Mucosa of descending colon (tissue), 3 donors: Measurements from ENCODE around the gene DIAPH2. TPM values are rescaled to one million over a fixed set of nuclear protein-coding genes. Genes with fewer than 3 reads are reported as not detected.

Experiments used
- ATAC-seq: fragments of 200-7000 bp; cut with Tn5 transposase; one replicate; pipeline ENCODE4 v1.9.1; 2020; ENCODE audit warnings: mild to moderate bottlenecking, moderate library complexity
- DNase-seq, 3 donors: peaks; one replicate each; pipeline ENCODE4 v3.0.0-alpha.2; 2020
- H3K36me3 ChIP-seq: fragments of 200-600 bp; one replicate; pipeline ENCODE4 v1.8.0; 2021; ENCODE audit warnings: low read depth, mild to moderate bottlenecking
- H3K4me1 ChIP-seq: fragments of 200-600 bp; one replicate; pipeline ENCODE4 v1.8.0; 2021; ENCODE audit warnings: low read depth, mild to moderate bottlenecking
- H3K4me3 ChIP-seq: fragments of 200-600 bp; one replicate; pipeline ENCODE4 v1.8.0; 2021; ENCODE audit warnings: mild to moderate bottlenecking
- H3K9me3 ChIP-seq: fragments of 200-600 bp; one replicate; pipeline ENCODE4 v1.8.0; 2021; ENCODE audit warnings: mild to moderate bottlenecking
- intact Hi-C, 2 donors: fragments of 100-400 bp; cut with DNase I in 1 of 2; cut with micrococcal nuclease in 1 of 2; formaldehyde crosslinking; loops; one replicate each; pipeline versions ENCODE4 v1.11.0 to v1.11.1; 2022; cut with DNase I, micrococcal nuclease
- total RNA-seq, 3 donors: library from RNA; stranded (reverse); fragmentation: NEBNext Ultra II Directional in 2 of 3; extraction: Animal tissue kit (Norgen Biotek cat#: 25700) in 2 of 3; gene quantifications; one replicate each; pipeline versions ENCODE4 v1.2.1 to v1.2.4, GENCODE V29; 2021 to 2023
- TF ChIP-seq, protein P1 (sequence below): fragments of 200-600 bp; IDR thresholded peaks from one replicate; pipeline ENCODE4 v1.8.0; 2022; ENCODE audit warnings: antibody characterized with exemption, mild to moderate bottlenecking
- donor health status: DM: no; HTN: no; CAD: no; lungs with moderate emphysema.
- donor health status: DM: no; HTN: no; CAD: no.
- donor health status: DM: no; HTN: yes; CAD: no.

DIAPH2 gene
- total RNA-seq, 3 donors from 2014 or later: 26.7 to 40.2 (median 29.6) TPM

DNA sequence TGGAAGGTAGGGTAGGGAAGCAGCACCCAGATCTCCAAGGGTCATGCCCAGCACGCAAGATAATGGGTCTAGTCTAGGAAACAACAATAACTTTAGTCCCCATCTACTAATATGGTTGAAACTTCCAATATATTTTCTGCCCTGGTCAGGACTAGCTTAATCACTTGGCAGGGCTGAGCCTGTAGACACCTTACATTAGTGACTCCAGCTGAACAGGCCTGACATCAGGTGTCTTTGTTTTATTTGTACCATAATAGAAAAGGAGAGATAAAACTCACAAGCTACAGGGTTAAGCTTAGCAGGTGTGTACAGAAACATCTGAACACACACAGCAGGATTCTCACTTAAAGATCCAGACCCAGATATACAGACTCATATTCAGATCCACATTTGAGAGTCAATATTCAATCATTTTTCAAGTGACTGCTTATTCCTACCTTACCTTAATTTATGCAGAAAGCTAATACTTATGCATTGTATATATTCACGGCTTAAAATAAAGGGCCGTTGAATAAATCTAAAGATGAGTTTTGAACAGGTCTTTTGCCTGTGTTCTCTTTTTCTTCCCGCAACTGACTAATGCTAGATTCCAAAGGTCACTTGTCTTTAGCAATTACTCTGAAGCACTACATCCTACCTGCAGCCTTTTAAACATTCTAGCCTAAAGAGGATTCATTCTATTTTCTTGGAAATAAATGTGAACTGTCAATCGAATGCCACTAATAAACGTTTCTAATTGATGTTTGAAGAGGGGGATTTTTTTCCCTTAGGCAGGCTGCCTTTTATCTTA, 944.4 kb downstream of the DIAPH2 start:
- Histone ChIP-seq H3K36me3 (no peaks in the 10 kb centered on the region), H3K4me3 (no peak overlapping the region), H3K4me1 (no peaks in the 10 kb centered on the region), H3K9me3 (no peaks in the 10 kb centered on the region)
- DNase-seq (no peak), ATAC-seq (peak; percentile 46)
- TF ChIP-seq, protein P1, sequence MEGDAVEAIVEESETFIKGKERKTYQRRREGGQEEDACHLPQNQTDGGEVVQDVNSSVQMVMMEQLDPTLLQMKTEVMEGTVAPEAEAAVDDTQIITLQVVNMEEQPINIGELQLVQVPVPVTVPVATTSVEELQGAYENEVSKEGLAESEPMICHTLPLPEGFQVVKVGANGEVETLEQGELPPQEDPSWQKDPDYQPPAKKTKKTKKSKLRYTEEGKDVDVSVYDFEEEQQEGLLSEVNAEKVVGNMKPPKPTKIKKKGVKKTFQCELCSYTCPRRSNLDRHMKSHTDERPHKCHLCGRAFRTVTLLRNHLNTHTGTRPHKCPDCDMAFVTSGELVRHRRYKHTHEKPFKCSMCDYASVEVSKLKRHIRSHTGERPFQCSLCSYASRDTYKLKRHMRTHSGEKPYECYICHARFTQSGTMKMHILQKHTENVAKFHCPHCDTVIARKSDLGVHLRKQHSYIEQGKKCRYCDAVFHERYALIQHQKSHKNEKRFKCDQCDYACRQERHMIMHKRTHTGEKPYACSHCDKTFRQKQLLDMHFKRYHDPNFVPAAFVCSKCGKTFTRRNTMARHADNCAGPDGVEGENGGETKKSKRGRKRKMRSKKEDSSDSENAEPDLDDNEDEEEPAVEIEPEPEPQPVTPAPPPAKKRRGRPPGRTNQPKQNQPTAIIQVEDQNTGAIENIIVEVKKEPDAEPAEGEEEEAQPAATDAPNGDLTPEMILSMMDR: no peak
- intact Hi-C loops: no loop called here

DNA sequence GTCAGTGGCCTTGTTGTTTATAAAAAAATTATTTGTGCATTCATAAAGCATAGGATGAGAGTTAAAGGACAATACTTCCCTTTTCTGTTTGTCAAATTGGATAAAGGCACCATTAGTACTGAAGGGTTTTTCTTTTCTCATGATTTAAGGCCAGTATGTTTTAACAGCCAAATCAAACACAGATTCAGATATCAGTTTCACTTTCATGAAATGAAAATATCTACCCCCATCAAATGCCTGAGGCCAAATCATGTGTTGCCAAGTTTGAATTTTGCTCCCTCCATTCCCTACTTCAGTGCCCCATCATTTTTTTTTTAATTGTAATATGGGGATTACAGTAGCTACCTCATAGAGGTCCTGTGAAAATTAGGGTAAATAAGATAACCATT, 944.9 kb downstream of the DIAPH2 start:
- Histone ChIP-seq H3K4me3 (no peak overlapping the region), H3K9me3 (no peaks in the 10 kb centered on the region), H3K36me3 (no peaks in the 10 kb centered on the region), H3K4me1 (no peaks in the 10 kb centered on the region)
- intact Hi-C loops: no loop called here
- ATAC-seq: no peak
- TF ChIP-seq, protein P1: no peak
- no peak for DNase-seq

DNA sequence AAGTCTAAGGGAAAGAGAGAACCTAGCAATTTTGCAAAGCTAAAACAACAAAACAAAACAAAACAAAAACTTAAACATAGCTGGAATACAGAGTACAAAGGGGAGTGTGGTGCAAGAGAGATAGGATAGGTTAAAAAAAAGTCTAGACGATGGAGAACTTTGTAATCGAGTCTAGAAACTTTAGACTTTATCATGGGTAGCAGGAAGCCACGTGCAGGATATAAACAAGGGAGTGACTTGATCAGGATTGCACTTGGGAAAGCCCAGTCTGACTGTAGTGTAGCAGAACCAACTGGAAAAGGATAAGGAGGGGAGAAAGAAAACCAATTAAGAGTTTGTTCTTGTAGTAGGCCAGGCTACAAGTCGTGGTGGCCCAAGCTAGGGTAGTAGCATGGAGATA, 949.2 kb downstream of the DIAPH2 start:
- H3K4me1 ChIP-seq: no peaks in the 10 kb centered on the region
- DNase-seq (no peak), ATAC-seq (peak; percentile 62)
- TF ChIP-seq, protein P1: no peak
- no peaks in the 10 kb centered on the region for H3K36me3 ChIP-seq
- intact Hi-C loops: no loop called here
- H3K4me3 ChIP-seq: no peak overlapping the region
- H3K9me3 ChIP-seq: no peaks in the 10 kb centered on the region

DNA sequence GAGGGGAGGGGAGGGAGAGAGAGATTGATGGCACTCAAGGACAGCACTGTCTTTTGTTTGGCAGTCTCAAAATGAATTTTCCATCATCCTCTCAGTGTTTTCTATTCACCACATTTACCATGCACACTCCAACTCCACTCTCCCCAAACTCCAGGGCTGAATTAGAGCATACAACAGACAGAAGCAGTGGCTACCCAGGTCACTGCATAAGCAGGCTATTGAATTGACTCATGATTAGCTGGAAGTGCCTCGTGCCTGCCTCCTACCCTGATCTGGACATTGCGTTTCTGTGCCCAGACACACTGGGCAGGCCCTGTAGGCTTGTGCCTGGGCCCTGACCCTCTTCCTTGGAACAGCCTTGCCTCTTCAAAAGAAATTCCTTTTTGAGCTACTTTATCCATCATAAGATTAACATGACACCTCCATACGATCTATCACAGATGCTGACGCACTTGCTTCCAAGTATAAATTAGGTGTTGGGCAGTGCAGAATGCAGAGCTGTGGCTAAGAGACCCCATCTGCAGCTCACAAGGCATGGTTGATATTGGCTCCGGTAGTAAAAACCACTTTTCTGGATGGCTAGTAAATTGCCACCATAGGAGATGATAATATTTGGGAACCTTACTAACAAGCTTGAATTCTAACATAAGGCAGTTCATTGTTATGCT, 952.0 kb downstream of the DIAPH2 start:
- DNase-seq (no peak), ATAC-seq (no peak)
- H3K36me3 ChIP-seq: no peaks in the 10 kb centered on the region
- intact Hi-C loops: no loop called here
- no peak overlapping the region for H3K4me3 ChIP-seq
- no peaks in the 10 kb centered on the region for H3K4me1 ChIP-seq
- TF ChIP-seq, protein P1: no peak
- no peaks in the 10 kb centered on the region for H3K9me3 ChIP-seq

DNA sequence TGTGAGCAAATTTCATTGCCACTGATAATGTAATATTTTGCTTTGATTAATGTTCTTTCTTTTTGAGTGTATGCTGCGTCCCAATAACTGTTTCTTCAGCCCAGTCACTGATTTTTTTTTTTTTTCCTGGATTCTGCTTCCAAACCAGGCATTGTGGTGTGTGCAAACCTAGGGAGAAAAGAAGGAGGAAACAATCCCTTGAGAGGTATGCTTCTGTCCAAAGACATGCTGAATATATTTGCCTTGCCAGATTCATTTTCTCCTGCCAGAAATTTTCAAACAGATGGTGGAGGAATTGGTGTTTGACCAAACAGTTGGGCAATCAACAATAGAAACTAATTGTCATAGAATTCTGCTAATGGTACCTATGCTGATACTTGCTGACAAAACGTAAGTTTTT, 952.6 kb downstream of the DIAPH2 start:
- no peak for DNase-seq
- intact Hi-C loops: no loop called here
- Histone ChIP-seq H3K36me3 (no peaks in the 10 kb centered on the region), H3K4me3 (no peak overlapping the region), H3K9me3 (no peaks in the 10 kb centered on the region), H3K4me1 (no peaks in the 10 kb centered on the region)
- TF ChIP-seq, protein P1: no peak
- no peak for ATAC-seq
